Measurements from ENCODE around the gene DACH1.

Gene DACH1

GRCh38 chr13:71583581-71583980, 283.4 kb downstream of the DACH1 start (continued):
- TF ChIP-seq BCL6B (tag by site-specific recombination; IDR thresholded peaks at IDR 0.05) (no peak), ZNF404 (tag by site-specific recombination; IDR thresholded peaks at IDR 0.05) (no peak)

GRCh38 chr13:71580614-71581013, 286.4 kb downstream of the DACH1 start:
- CTCF ChIA-PET = interaction anchor here (1.1 kb wide), 1 partner anchor 298 kb away, joined by 3 read pairs; no protein-coding TSS in a partner anchor

GRCh38 chr13:71578048-71578447, 289.0 kb downstream of the DACH1 start:
- POLR2A ChIA-PET = no interaction called here
- CTCF ChIA-PET = no interaction called here
- TF ChIP-seq ZNF26 (tag by site-specific recombination; IDR thresholded peaks at IDR 0.05) = no peak
- no peak for TF ChIP-seq MZF1 (tag by site-specific recombination; IDR thresholded peaks at IDR 0.05; ENCODE audit: borderline replicate concordance)
- no peak for TF ChIP-seq ZNF133 (tag by site-specific recombination; IDR thresholded peaks at IDR 0.05)
- no peak for TF ChIP-seq ZSCAN23 (tag by site-specific recombination; IDR thresholded peaks at IDR 0.05)
- no peak for TF ChIP-seq ZBTB6 (tag by site-specific recombination; IDR thresholded peaks at IDR 0.05)
- TF ChIP-seq ZNF610 (tag by site-specific recombination; IDR thresholded peaks at IDR 0.05; ENCODE audit: borderline replicate concordance) = no peak
- TF ChIP-seq ZNF423 (tag by site-specific recombination; IDR thresholded peaks at IDR 0.05) = no peak
- no peak for TF ChIP-seq ZNF473 (tag by site-specific recombination; IDR thresholded peaks at IDR 0.05)
- H3K36me3 ChIP-seq (ENCODE audit: control insufficient read depth in 2 of 2, insufficient read depth in 1 of 2, low read length in 2 of 2) = no peaks in the 10 kb centered on the region
- H3K9me3 ChIP-seq (ENCODE audit: control insufficient read depth, insufficient read depth, low read depth, low read length) = no peaks in the 10 kb centered on the region
- no peak overlapping the region for H3K4me3 ChIP-seq (ENCODE audit: low read depth, low read length)
- H3K4me1 ChIP-seq (ENCODE audit: control insufficient read depth, insufficient read depth, low read length) = no peaks in the 10 kb centered on the region
- H3K27ac ChIP-seq (ENCODE audit: extremely low read depth, low read depth, low read length) = no peak overlapping the region

More at GRCh38 chr13:71580614-71581013, 286.4 kb downstream of the DACH1 start:
- TF ChIP-seq SCRT1 (tag by site-specific recombination; IDR thresholded peaks at IDR 0.05; ENCODE audit: borderline replicate concordance) (no peak), ZNF175 (tag by site-specific recombination; IDR thresholded peaks at IDR 0.05) (no peak), PBX3 (CRISPR knock-in tag; IDR thresholded peaks at IDR 0.05) (no peak), ZNF843 (tag by site-specific recombination; IDR thresholded peaks at IDR 0.05) (no peak), ZNF114 (tag by site-specific recombination; IDR thresholded peaks at IDR 0.05) (no peak), ZNF645 (tag by site-specific recombination; IDR thresholded peaks at IDR 0.05) (no peak)
- no peaks in the 10 kb centered on the region for H3K4me1 ChIP-seq (ENCODE audit: control insufficient read depth, insufficient read depth, low read length)
- POLR2A ChIA-PET = no interaction called here
- H3K9me3 ChIP-seq (ENCODE audit: control insufficient read depth, insufficient read depth, low read depth, low read length) = no peaks in the 10 kb centered on the region
- no peak overlapping the region for H3K4me3 ChIP-seq (ENCODE audit: low read depth, low read length)
- no peaks in the 10 kb centered on the region for H3K36me3 ChIP-seq (ENCODE audit: control insufficient read depth in 2 of 2, insufficient read depth in 1 of 2, low read length in 2 of 2)
- H3K27ac ChIP-seq (ENCODE audit: extremely low read depth, low read depth, low read length) = no peak overlapping the region
